ENCODE measurements around the gene LHX4.

DNA sequence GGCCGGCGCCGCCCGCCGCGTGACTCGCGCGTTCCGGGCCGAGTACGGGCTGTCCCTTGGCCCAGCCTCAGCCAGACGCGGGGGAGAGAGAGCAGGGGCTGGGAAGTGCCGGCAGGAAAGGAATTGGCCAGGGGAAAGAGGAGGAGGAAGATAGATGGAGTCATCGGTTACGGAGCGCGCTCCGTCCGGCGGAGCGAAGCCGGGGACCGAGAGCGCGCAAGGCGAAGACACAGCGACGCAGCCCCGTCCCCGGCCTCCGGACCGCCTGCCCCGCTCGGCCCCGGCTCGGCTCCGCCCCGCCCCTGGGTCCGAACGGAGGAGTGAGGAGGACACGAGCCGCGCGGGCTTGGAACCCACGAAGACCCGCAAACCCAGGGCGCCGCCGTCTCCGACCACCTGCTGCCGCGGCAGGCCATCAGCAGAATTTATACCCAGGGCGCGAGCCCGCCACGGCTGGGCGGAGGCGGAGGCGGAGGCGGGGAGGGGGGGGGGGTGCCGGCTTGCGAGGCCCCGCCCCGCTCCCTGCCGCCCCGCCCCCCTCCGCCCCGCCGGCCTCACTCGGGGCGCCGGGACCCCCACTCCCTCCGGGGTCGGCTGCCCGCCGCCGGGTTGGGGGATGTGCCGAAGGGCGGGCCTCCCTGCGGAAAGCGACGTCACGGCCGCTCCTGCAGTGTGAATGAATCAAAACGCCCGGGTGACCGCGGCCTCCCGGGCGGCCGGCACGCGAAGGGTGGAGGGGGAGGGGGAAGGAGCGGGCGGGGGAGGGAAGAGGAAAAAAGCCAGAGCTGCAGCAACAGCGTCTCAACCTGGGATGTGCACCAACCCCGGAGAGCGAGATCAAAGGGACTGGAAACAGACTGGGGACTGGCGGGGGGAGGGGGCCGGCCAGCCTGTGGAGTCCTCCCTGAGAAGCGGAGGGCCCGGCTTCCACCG, at the start of gene LHX4:
- TF ChIP-seq MZF1 (CRISPR knock-in tag; IDR thresholded peaks at IDR 0.05; ENCODE audit: borderline replicate concordance) (no peak), ETV6 (CRISPR knock-in tag; conservative IDR thresholded peaks at IDR 0.05) (no peak), SETDB1 (CRISPR knock-in tag; IDR thresholded peaks at IDR 0.05; ENCODE audit: borderline replicate concordance) (no peak), ZNF615 (CRISPR knock-in tag; IDR thresholded peaks at IDR 0.05; ENCODE audit: borderline replicate concordance) (no peak), ATF1 (CRISPR knock-in tag; IDR thresholded peaks at IDR 0.05) (no peak), FOXP1 (IDR thresholded peaks at IDR 0.05) (no peak), FOXP1 (CRISPR knock-in tag; IDR thresholded peaks at IDR 0.05) (no peak)
